Mesenchymal stem cell (in vitro differentiated cells and primary cell): Measurements from ENCODE around the gene COMMD9.
A peak's percentile ranks its signal among the peaks of the same experiment; 100 is the strongest.

Experiments used
- DNase-seq: peaks from one replicate; pipeline ENCODE4 v3.0.0-alpha.2; 2013
- H2AFZ ChIP-seq: one replicate; pipeline ENCODE4 v1.6.1; 2013; ENCODE audit warnings: low read depth, mild to moderate bottlenecking, control low read depth, inconsistent platforms, low read length, moderate library complexity
- H2AK5ac ChIP-seq: 2 replicates; pipeline ENCODE4 v1.6.1; 2013; ENCODE audit warnings: low read length, moderate library complexity, mild to moderate bottlenecking, inconsistent platforms; ENCODE audit not compliant: severe bottlenecking
- H2BK120ac ChIP-seq: one replicate; pipeline ENCODE4 v1.6.1; 2013; ENCODE audit warnings: low read depth, mild to moderate bottlenecking, inconsistent platforms, low read length, moderate library complexity
- H2BK12ac ChIP-seq, 2 experiments: one replicate each; pipeline ENCODE4 v1.6.1; 2013; ENCODE audit warnings: inconsistent platforms in 2 of 2, low read length in 2 of 2, mild to moderate bottlenecking in 2 of 2, moderate library complexity in 2 of 2, control low read depth in 1 of 2
- H2BK15ac ChIP-seq: one replicate; pipeline ENCODE4 v1.6.1; 2013; ENCODE audit warnings: mild to moderate bottlenecking, low read depth, inconsistent platforms; ENCODE audit not compliant: poor library complexity, severe bottlenecking
- H2BK5ac ChIP-seq: 2 replicates; pipeline ENCODE4 v1.6.1; 2013; ENCODE audit warnings: low read depth, mild to moderate bottlenecking, low read length, control low read depth, inconsistent platforms; ENCODE audit not compliant: poor library complexity, severe bottlenecking
- H3K14ac ChIP-seq, 2 experiments: one replicate each; pipeline ENCODE4 v1.6.1; 2013; ENCODE audit warnings: inconsistent platforms in 2 of 2, low read length in 2 of 2, control low read depth in 1 of 2, mild to moderate bottlenecking in 1 of 2, moderate library complexity in 1 of 2
- H3K18ac ChIP-seq, 2 experiments: one replicate each; pipeline ENCODE4 v1.6.1; 2013; ENCODE audit warnings: inconsistent platforms in 2 of 2, low read length in 2 of 2, control low read depth in 1 of 2, low read depth in 1 of 2, mild to moderate bottlenecking in 1 of 2
- H3K23ac ChIP-seq, 2 experiments: one replicate each; pipeline ENCODE4 v1.6.1; 2013; ENCODE audit warnings: inconsistent platforms in 2 of 2, low read length in 2 of 2, mild to moderate bottlenecking in 2 of 2, moderate library complexity in 2 of 2, control low read depth in 1 of 2
- H3K27ac ChIP-seq: 2 replicates; pipeline ENCODE4 v1.5.1; 2013; ENCODE audit warnings: mild to moderate bottlenecking, moderate library complexity, low read length, control low read depth, inconsistent platforms; ENCODE audit not compliant: poor library complexity, severe bottlenecking
- H3K27me3 ChIP-seq, 2 experiments: 2 replicates each; pipeline versions ENCODE4 v1.6.1 to v1.7.0; 2013; ENCODE audit warnings: low read length in 2 of 2, mild to moderate bottlenecking in 2 of 2, moderate library complexity in 2 of 2, control low read depth in 1 of 2, inconsistent platforms in 1 of 2; ENCODE audit not compliant: control insufficient read depth in 1 of 2, insufficient read depth in 1 of 2
- H3K36me3 ChIP-seq, 2 experiments: 2 replicates each; pipeline versions ENCODE4 v1.6.1 to v1.7.0; 2013; ENCODE audit warnings: low read length in 2 of 2, control low read depth in 1 of 2, inconsistent platforms in 1 of 2, low read depth in 1 of 2, mild to moderate bottlenecking in 1 of 2; ENCODE audit not compliant: insufficient read depth in 2 of 2, control insufficient read depth in 1 of 2
- H3K4ac ChIP-seq, 2 experiments: one replicate each; pipeline ENCODE4 v1.6.1; 2013; ENCODE audit warnings: inconsistent platforms in 2 of 2, low read length in 2 of 2, mild to moderate bottlenecking in 2 of 2, moderate library complexity in 2 of 2, control low read depth in 1 of 2, low read depth in 1 of 2
- H3K4me1 ChIP-seq: 2 replicates; pipeline ENCODE4 v1.6.1; 2013; ENCODE audit warnings: low read depth, low read length, control low read depth; ENCODE audit not compliant: control insufficient read depth, insufficient read depth
- H3K4me2 ChIP-seq: 2 replicates; pipeline ENCODE4 v1.6.1; 2013; ENCODE audit warnings: low read length, mild to moderate bottlenecking, inconsistent platforms; ENCODE audit not compliant: poor library complexity, severe bottlenecking
- H3K4me3 ChIP-seq, 2 experiments: 2 replicates each; pipeline versions ENCODE4 v1.5.1 to v1.7.0; 2013; ENCODE audit warnings: low read length in 2 of 2, mild to moderate bottlenecking in 2 of 2, control low read depth in 1 of 2, low read depth in 1 of 2; ENCODE audit not compliant: insufficient read depth in 1 of 2
- H3K79me1 ChIP-seq: replicated peaks from 2 replicates; pipeline ENCODE4 v1.6.1; 2013; ENCODE audit warnings: mild to moderate bottlenecking, control low read depth, low read length, inconsistent platforms; ENCODE audit not compliant: poor library complexity, severe bottlenecking
- H3K9ac ChIP-seq: 2 replicates; pipeline ENCODE4 v1.7.0; 2013; ENCODE audit warnings: mild to moderate bottlenecking, low read length, moderate library complexity
- H3K9me3 ChIP-seq: 2 replicates; pipeline ENCODE4 v1.7.0; 2013; ENCODE audit warnings: mild to moderate bottlenecking, low read length; ENCODE audit not compliant: control insufficient read depth
- H4K8ac ChIP-seq: one replicate; pipeline ENCODE4 v1.6.1; 2013; ENCODE audit warnings: inconsistent platforms, mild to moderate bottlenecking, low read length, moderate library complexity
- H4K91ac ChIP-seq: one replicate; pipeline ENCODE4 v1.6.1; 2013; ENCODE audit warnings: mild to moderate bottlenecking, low read length, inconsistent platforms
- WGBS: methylation state at CpG from one replicate; pipeline ENCODE4 v1.1.7; 2013; ENCODE audit warnings: mixed read lengths; 5-methylcytosine and 5-hydroxymethylcytosine counted together

The COMMD9 gene

GRCh38 chr11:36227044-36227443 lies 62.2 kb downstream of the COMMD9 start:
- Histone ChIP-seq H2BK12ac (no peak overlapping the region), H3K4ac (no peak overlapping the region), H3K79me1 (no peaks in the 10 kb centered on the region), H2AFZ (no peak overlapping the region), H3K4me1 (peaks cover 4% of the 10 kb centered on the region), H2BK120ac (no peak overlapping the region), H3K4me3 (no peak overlapping the region), H3K27ac (no peak overlapping the region), H2BK15ac (no peak overlapping the region), H2BK5ac (no peak overlapping the region), H3K18ac (no peak overlapping the region), H3K27me3 (no peaks in the 10 kb centered on the region), H3K23ac (no peak overlapping the region), H3K14ac (no peak overlapping the region), H4K91ac (peak overlapping the region; percentile 74), H3K9me3 (no peaks in the 10 kb centered on the region), H2AK5ac (no peak overlapping the region), H4K8ac (peak overlapping the region; percentile 19), H3K4me2 (no peak overlapping the region), H3K9ac (no peak overlapping the region), H3K36me3 (peaks cover 5 to 12% of the 10 kb centered on the region in 2 experiments)
- no peak for DNase-seq
- over 99% methylated on average over 15 of the region's 15 CpGs for WGBS

GRCh38 chr11:36224209-36224882 lies 64.9 kb downstream of the COMMD9 start:
- Histone ChIP-seq H3K9ac (no peak overlapping the region), H3K4ac (no peak overlapping the region), H3K79me1 (no peaks in the 10 kb centered on the region), H3K27ac (no peak overlapping the region), H3K18ac (no peak overlapping the region), H2BK12ac (no peak overlapping the region), H2AK5ac (no peak overlapping the region), H3K9me3 (peaks cover 9% of the 10 kb centered on the region), H4K8ac (no peak overlapping the region), H3K4me2 (no peak overlapping the region), H2BK15ac (no peak overlapping the region), H3K27me3 (no peaks in the 10 kb centered on the region), H3K36me3 (peaks cover 5 to 11% of the 10 kb centered on the region in 2 experiments), H2BK120ac (no peak overlapping the region), H3K4me1 (peaks cover 2% of the 10 kb centered on the region), H4K91ac (no peak overlapping the region), H2AFZ (no peak overlapping the region), H3K4me3 (no peak overlapping the region), H2BK5ac (no peak overlapping the region), H3K23ac (no peak overlapping the region), H3K14ac (no peak overlapping the region)
- no peak for DNase-seq
- WGBS, result 66% methylated on average over 4 of the region's 5 CpGs

DNA sequence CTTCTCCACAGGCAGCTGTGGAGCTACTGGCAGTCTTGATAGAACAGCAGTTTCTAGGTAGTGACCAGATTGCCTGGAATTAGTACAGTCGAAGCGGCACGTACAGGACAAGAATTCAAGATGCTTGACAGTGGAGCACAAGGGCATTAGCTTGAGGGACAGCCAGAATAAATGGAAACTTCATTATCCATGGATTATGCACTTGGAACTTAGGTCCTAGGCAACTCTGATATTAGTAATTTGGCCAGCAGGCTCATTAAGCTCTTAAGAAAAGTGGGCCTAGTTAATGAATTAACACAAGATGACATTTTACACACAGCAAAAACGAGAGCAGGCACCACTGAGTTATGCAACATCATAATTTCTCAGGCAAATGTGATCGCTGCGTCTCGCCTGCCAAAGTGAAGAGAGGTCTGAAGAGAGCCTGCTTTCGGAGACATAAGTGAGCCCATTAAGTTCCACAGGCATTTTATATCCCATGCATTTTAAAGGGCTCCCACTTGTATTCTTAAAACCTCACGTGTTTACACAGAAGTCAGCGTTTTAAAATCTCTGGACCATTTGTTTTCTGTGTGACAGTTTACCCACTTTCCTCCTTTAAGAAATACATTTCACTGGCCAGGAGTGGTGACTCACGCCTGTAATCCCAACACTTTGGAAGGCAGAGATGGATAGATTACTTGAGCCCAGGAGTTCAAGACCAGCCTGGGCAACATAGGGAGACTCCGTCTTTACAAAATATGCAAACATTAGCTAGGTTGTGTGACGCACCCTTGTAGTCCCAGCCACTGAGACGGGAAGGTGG lies 66.2 kb downstream of the COMMD9 start:
- peaks cover 5 to 9% of the 10 kb centered on the region in 2 experiments for H3K36me3 ChIP-seq
- no peak overlapping the region for H2BK12ac ChIP-seq
- H2BK15ac ChIP-seq, result no peak overlapping the region
- WGBS, result 28% methylated on average over 14 of the region's 14 CpGs
- H3K4ac ChIP-seq, result no peak overlapping the region
- H3K9me3 ChIP-seq, result peaks cover 9% of the 10 kb centered on the region
- H3K14ac ChIP-seq, result no peak overlapping the region
- no peak overlapping the region for H3K23ac ChIP-seq
- DNase-seq, result peak; percentile 83
- H4K91ac ChIP-seq, result no peak overlapping the region
- peak overlapping the region in 1 of 2 experiments; percentile 28 for H3K18ac ChIP-seq
- H3K9ac ChIP-seq, result no peak overlapping the region
- H2AK5ac ChIP-seq, result no peak overlapping the region
- H3K27me3 ChIP-seq, result no peaks in the 10 kb centered on the region
- H4K8ac ChIP-seq, result no peak overlapping the region
- no peak overlapping the region for H2BK5ac ChIP-seq
- H2BK120ac ChIP-seq, result no peak overlapping the region
- H3K79me1 ChIP-seq, result no peaks in the 10 kb centered on the region
- no peak overlapping the region for H3K4me2 ChIP-seq
- peak overlapping the region in 1 of 2 experiments; percentile 4 for H3K4me3 ChIP-seq
- H3K4me1 ChIP-seq, result no peaks in the 10 kb centered on the region
- H3K27ac ChIP-seq, result no peak overlapping the region
- no peak overlapping the region for H2AFZ ChIP-seq
